IPS-18a (cell line): ENCODE data around the gene NFIC.
A peak's percentile ranks its signal among the peaks of the same experiment; 100 is the strongest.

Experiments used
- H3K27ac ChIP-seq: one replicate; pipeline ENCODE4 v1.5.1; 2013; ENCODE audit warnings: low read length
- H3K27me3 ChIP-seq: one replicate; pipeline ENCODE4 v1.6.1; 2013; ENCODE audit warnings: mild to moderate bottlenecking, low read length; ENCODE audit not compliant: control insufficient read depth, insufficient read depth
- H3K36me3 ChIP-seq: one replicate; pipeline ENCODE4 v1.6.1; 2013; ENCODE audit warnings: low read depth, low read length; ENCODE audit not compliant: control insufficient read depth
- H3K4me1 ChIP-seq: one replicate; pipeline ENCODE4 v1.6.1; 2013; ENCODE audit warnings: low read depth, low read length; ENCODE audit not compliant: control insufficient read depth
- H3K4me3 ChIP-seq: one replicate; pipeline ENCODE4 v1.5.1; 2013; ENCODE audit warnings: low read length
- H3K9ac ChIP-seq: one replicate; pipeline ENCODE4 v1.6.1; 2013; ENCODE audit warnings: mild to moderate bottlenecking, low read length, moderate library complexity
- H3K9me3 ChIP-seq: one replicate; pipeline ENCODE4 v1.6.1; 2013; ENCODE audit warnings: low read depth, low read length; ENCODE audit not compliant: control insufficient read depth

The NFIC gene

GRCh38 chr19:3431760-3432397, 65.5 kb downstream of the NFIC start:
- Histone ChIP-seq H3K27ac (no peak overlapping the region), H3K4me3 (no peak overlapping the region), H3K36me3 (no peaks in the 10 kb centered on the region), H3K9me3 (no peaks in the 10 kb centered on the region), H3K4me1 (no peaks in the 10 kb centered on the region), H3K27me3 (no peaks in the 10 kb centered on the region), H3K9ac (no peak overlapping the region)

GRCh38 chr19:3433313-3433712, 66.9 kb downstream of the NFIC start:
- Histone ChIP-seq H3K4me3 (no peak overlapping the region), H3K36me3 (no peaks in the 10 kb centered on the region), H3K27me3 (no peaks in the 10 kb centered on the region), H3K9ac (no peak overlapping the region), H3K9me3 (no peaks in the 10 kb centered on the region), H3K4me1 (no peaks in the 10 kb centered on the region), H3K27ac (no peak overlapping the region)

- no peaks in the 10 kb centered on the region for H3K4me1 ChIP-seq
- no peaks in the 10 kb centered on the region for H3K36me3 ChIP-seq
- no peak overlapping the region for H3K27ac ChIP-seq
- no peaks in the 10 kb centered on the region for H3K9me3 ChIP-seq
- H3K4me3 ChIP-seq: peak overlapping the region; percentile 59
- no peak overlapping the region for H3K9ac ChIP-seq
- H3K27me3 ChIP-seq: no peaks in the 10 kb centered on the region
These were observed 67.6 kb downstream of the NFIC start for GRCh38 chr19:3433805-3434540.

- Histone ChIP-seq H3K27ac (peak overlapping the region; percentile 90), H3K36me3 (no peaks in the 10 kb centered on the region), H3K4me3 (peak overlapping the region; percentile 59), H3K9me3 (no peaks in the 10 kb centered on the region), H3K4me1 (no peaks in the 10 kb centered on the region), H3K9ac (peak overlapping the region; percentile 82), H3K27me3 (no peaks in the 10 kb centered on the region)
These were observed 68.5 kb downstream of the NFIC start for GRCh38 chr19:3434630-3435553.

- H3K9me3 ChIP-seq: no peaks in the 10 kb centered on the region
- H3K4me1 ChIP-seq: no peaks in the 10 kb centered on the region
- no peaks in the 10 kb centered on the region for H3K27me3 ChIP-seq
- no peak overlapping the region for H3K9ac ChIP-seq
- H3K4me3 ChIP-seq: no peak overlapping the region
- H3K36me3 ChIP-seq: no peaks in the 10 kb centered on the region
- no peak overlapping the region for H3K27ac ChIP-seq
These were observed 73.7 kb downstream of the NFIC start for GRCh38 chr19:3440082-3440481.

GRCh38 chr19:3441089-3441985, 75.0 kb downstream of the NFIC start:
- no peaks in the 10 kb centered on the region for H3K27me3 ChIP-seq
- H3K4me3 ChIP-seq: no peak overlapping the region
- H3K9ac ChIP-seq: no peak overlapping the region
- H3K27ac ChIP-seq: no peak overlapping the region
- no peaks in the 10 kb centered on the region for H3K36me3 ChIP-seq
- no peaks in the 10 kb centered on the region for H3K4me1 ChIP-seq
- no peaks in the 10 kb centered on the region for H3K9me3 ChIP-seq

- Histone ChIP-seq H3K27me3 (no peaks in the 10 kb centered on the region), H3K4me3 (no peak overlapping the region), H3K9ac (no peak overlapping the region), H3K27ac (no peak overlapping the region), H3K4me1 (no peaks in the 10 kb centered on the region), H3K36me3 (no peaks in the 10 kb centered on the region), H3K9me3 (no peaks in the 10 kb centered on the region)
These were observed 75.6 kb downstream of the NFIC start for GRCh38 chr19:3441986-3442329.

- H3K4me3 ChIP-seq: no peak overlapping the region
- no peaks in the 10 kb centered on the region for H3K36me3 ChIP-seq
- no peaks in the 10 kb centered on the region for H3K27me3 ChIP-seq
- H3K4me1 ChIP-seq: no peaks in the 10 kb centered on the region
- H3K27ac ChIP-seq: no peak overlapping the region
- H3K9me3 ChIP-seq: no peaks in the 10 kb centered on the region
- H3K9ac ChIP-seq: no peak overlapping the region
These were observed 76.2 kb downstream of the NFIC start for GRCh38 chr19:3442487-3443071.

- Histone ChIP-seq H3K4me3 (no peak overlapping the region), H3K4me1 (no peaks in the 10 kb centered on the region), H3K9me3 (no peaks in the 10 kb centered on the region), H3K27ac (no peak overlapping the region), H3K36me3 (no peaks in the 10 kb centered on the region), H3K27me3 (no peaks in the 10 kb centered on the region), H3K9ac (peak overlapping the region; percentile 8)
These were observed 77.7 kb downstream of the NFIC start for GRCh38 chr19:3443840-3444694.

- Histone ChIP-seq H3K36me3 (no peaks in the 10 kb centered on the region), H3K9ac (no peak overlapping the region), H3K27ac (no peak overlapping the region), H3K4me3 (no peak overlapping the region), H3K27me3 (no peaks in the 10 kb centered on the region), H3K4me1 (no peaks in the 10 kb centered on the region), H3K9me3 (no peaks in the 10 kb centered on the region)
These were observed 78.4 kb downstream of the NFIC start for GRCh38 chr19:3444695-3445234.
